HG03457 (cell line): Measurements from ENCODE around the gene LDLR.
"Not testable (repeated sequence)": the region's sequence is repeated elsewhere in the genome, so short reads cannot be mapped to it uniquely, and the experiment has no call there.

Source experiments
- ATAC-seq: cut with Tn5 transposase; IDR thresholded peaks from one replicate; pipeline ENCODE4 v1.9.1; 2021; ENCODE audit warnings: moderate number of reproducible peaks; ENCODE audit not compliant: unreplicated experiment

LDLR gene

GRCh38 chr19:11103667-11104066 is 14.4 kb downstream of the LDLR start:
- ATAC-seq = not testable (repeated sequence)

- no peak for ATAC-seq
Measured at GRCh38 chr19:11105014-11105636, 15.9 kb downstream of the LDLR start.

GRCh38 chr19:11106477-11106876 is 17.2 kb downstream of the LDLR start:
- ATAC-seq = no peak

- no peak for ATAC-seq
Measured at GRCh38 chr19:11108746-11109145, 19.5 kb downstream of the LDLR start.

- ATAC-seq = no peak
Measured at GRCh38 chr19:11111117-11111770, 22.0 kb downstream of the LDLR start.

GRCh38 chr19:11111771-11112144 is 22.5 kb downstream of the LDLR start:
- no peak for ATAC-seq

GRCh38 chr19:11113140-11113708 is 24.0 kb downstream of the LDLR start:
- no peak for ATAC-seq

GRCh38 chr19:11115042-11115441 is 25.8 kb downstream of the LDLR start:
- ATAC-seq = no peak

- no peak for ATAC-seq
Measured at GRCh38 chr19:11115895-11116446, 26.7 kb downstream of the LDLR start.

GRCh38 chr19:11116507-11116906 is 27.2 kb downstream of the LDLR start:
- no peak for ATAC-seq

- ATAC-seq = not testable (repeated sequence)
Measured at GRCh38 chr19:11121963-11122362, 32.7 kb downstream of the LDLR start.

- ATAC-seq = no peak
Measured at GRCh38 chr19:11123114-11123513, 33.9 kb downstream of the LDLR start.

- not testable (repeated sequence) for ATAC-seq
Measured at GRCh38 chr19:11124157-11124556, 34.9 kb downstream of the LDLR start.

GRCh38 chr19:11125994-11126685 is 36.9 kb downstream of the LDLR start:
- no peak for ATAC-seq

GRCh38 chr19:11127905-11128304 is 38.6 kb downstream of the LDLR start:
- no peak for ATAC-seq

GRCh38 chr19:11130824-11131455 is 41.7 kb downstream of the LDLR start:
- no peak for ATAC-seq

GRCh38 chr19:11131471-11131870 is 42.2 kb downstream of the LDLR start:
- ATAC-seq = no peak

GRCh38 chr19:11136400-11137101 is 47.3 kb downstream of the LDLR start:
- ATAC-seq = no peak

GRCh38 chr19:11137542-11138384 is 48.5 kb downstream of the LDLR start:
- no peak for ATAC-seq
